Measurements from ENCODE around the gene DNAH17.

Gene DNAH17

GRCh38 chr17:78573955-78574354, 3.2 kb downstream of the DNAH17 start:
- DNase-seq, result peak; percentile 47

- peak; percentile 32 for DNase-seq
Observed at GRCh38 chr17:78572239-78573205, 4.7 kb downstream of the DNAH17 start.

- DNase-seq, result no peak
Observed at GRCh38 chr17:78571329-78571728, 5.9 kb downstream of the DNAH17 start.

- DNase-seq, result no peak
Observed at GRCh38 chr17:78568494-78569115, 8.6 kb downstream of the DNAH17 start.

GRCh38 chr17:78567991-78568390, 9.2 kb downstream of the DNAH17 start:
- DNase-seq, result no peak

- no peak for DNase-seq
Observed at GRCh38 chr17:78566947-78567346, 10.2 kb downstream of the DNAH17 start.

GRCh38 chr17:78563189-78564145, 13.7 kb downstream of the DNAH17 start:
- no peak for DNase-seq

- no peak for DNase-seq
Observed at GRCh38 chr17:78562734-78563133, 14.5 kb downstream of the DNAH17 start.

GRCh38 chr17:78561166-78561565, 16.0 kb downstream of the DNAH17 start:
- DNase-seq, result no peak

- DNase-seq, result no peak
Observed at GRCh38 chr17:78560731-78561130, 16.5 kb downstream of the DNAH17 start.

GRCh38 chr17:78559749-78560368, 17.3 kb downstream of the DNAH17 start:
- DNase-seq, result no peak

GRCh38 chr17:78558989-78559388, 18.2 kb downstream of the DNAH17 start:
- no peak for DNase-seq

GRCh38 chr17:78558181-78558850, 18.9 kb downstream of the DNAH17 start:
- DNase-seq, result no peak

GRCh38 chr17:78557598-78558039, 19.6 kb downstream of the DNAH17 start:
- no peak for DNase-seq

- DNase-seq, result no peak
Observed at GRCh38 chr17:78556812-78557211, 20.4 kb downstream of the DNAH17 start.

- no peak for DNase-seq
Observed at GRCh38 chr17:78555746-78556401, 21.3 kb downstream of the DNAH17 start.

- DNase-seq, result no peak
Observed at GRCh38 chr17:78550464-78550863, 26.7 kb downstream of the DNAH17 start.

- DNase-seq, result no peak
Observed at GRCh38 chr17:78548725-78549124, 28.5 kb downstream of the DNAH17 start.

GRCh38 chr17:78547035-78547434, 30.2 kb downstream of the DNAH17 start:
- no peak for DNase-seq

- DNase-seq, result no peak
Observed at GRCh38 chr17:78546476-78546875, 30.7 kb downstream of the DNAH17 start.

Data from NCI-H510A (cell line).